NCI-H2196 (cell line): ENCODE results near the gene CIBAR2.

Experiments
- DNase-seq: peaks from one replicate; lab custom pipeline; 2025; ENCODE audit not compliant: unreplicated experiment; lab: John Stamatoyannopoulos, UW

CIBAR2 gene

DNA sequence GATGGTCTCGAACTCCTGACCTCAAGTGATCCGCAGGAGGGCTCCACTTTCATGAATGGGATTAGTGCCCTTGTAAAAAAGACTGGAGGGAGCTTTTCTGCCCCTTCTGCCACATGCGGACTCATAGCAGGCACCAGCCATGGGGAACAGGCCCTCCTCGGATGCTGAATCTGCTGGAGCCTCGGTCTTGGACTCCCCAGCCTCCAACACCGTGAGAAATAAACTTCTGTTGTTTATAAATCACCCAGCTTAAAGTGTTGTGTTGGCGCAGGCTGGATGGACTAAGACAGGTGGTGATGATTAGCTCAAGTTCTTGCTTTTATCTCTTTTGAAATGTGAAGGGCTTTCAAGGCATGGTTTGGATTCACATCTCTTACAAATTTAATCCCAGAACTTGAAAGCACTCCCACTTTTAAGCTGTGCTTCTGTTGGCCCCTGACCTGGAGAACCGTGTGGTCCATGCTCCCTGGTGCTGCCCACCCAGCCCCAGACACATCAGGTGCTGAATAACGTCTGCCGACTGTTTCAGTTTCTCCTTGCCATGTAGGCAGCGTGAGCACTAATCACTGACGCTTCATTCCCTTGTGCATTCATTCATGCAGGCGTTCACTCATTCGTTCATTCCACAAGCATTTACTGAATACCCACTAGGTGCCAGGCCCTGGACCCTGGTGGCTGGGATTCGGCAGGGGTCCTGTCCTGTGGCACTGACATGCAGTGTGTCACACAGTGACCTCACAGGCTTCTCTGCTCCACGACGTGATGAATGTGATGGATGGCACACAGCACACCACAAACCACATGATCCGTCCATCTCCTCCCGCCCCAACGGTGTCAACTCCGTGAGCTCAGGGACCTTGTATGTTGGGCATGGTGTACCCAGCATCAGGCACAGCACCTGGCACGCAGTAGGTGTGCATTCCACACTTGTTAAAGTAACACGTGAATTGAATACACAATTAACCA is 8.9 kb downstream of the CIBAR2 start:
- no peak for DNase-seq

DNA sequence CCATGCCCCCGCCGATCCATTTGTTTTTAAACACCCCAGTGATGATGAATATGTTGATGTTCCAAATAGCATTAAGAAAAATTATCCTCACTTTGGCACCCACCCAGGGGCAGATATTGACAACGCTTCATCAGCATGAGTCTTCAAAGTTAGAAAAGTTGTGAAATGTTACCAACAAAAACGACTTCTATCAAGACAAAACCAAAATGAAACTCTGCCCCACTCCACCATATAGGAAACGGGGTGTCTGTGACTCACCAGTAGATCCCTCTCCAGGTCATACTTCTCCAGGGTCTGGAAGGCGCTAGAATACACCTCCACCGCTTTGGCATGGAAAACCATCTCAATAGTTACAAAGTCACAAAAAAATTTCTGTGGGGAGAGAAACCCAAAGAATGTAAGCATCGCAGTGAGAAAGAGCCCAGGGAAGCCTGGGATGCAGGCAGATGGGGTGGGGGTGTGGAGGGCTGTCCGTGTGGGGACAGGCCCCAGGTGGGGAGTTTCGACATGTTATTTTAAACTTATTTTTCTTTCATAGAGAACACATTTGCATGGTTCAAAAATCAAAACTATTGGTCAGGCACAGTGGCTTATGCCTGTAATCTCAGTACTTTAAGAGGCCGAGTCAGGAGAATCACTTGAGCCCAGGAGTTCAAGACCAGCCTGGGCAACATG is 10.2 kb downstream of the CIBAR2 start:
- DNase-seq: no peak

DNA sequence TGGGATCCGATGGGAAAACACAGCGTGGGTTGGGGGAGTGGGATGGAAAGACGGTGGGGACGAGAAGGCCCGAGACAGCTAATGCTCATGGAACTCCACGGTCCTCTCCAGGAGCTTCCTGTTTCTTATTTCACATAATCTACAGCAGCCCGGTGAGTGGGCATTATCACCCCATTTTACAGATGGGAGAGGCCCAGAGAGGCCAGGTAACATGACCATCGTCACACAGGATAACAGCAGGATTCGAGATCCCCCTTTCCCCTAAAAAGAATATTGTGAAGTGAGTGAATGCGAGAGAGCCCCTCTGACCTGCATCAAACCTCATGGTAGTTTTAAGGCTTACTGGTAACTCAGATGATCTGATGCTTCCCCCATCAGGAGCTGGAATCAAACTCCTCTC is 12.0 kb downstream of the CIBAR2 start:
- no peak for DNase-seq

DNA sequence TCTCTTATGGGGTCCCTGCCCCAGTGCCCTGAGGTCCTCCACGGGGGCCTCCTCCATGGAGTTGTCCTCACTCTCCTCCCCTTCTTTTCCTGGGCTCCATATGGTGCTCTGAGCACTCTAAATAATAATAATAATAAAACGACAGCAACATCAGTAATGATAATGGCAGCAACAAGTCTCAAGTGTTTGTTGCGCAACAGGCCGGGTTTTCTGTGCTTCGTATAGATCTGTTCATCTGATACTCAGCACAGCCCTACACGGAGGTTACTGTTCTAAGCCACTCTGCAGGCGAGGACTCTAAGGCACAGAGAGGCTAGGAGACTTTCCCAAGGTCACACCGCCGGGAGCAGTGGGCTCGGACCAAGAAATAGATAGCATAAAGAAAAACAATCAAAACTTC is 13.7 kb downstream of the CIBAR2 start:
- no peak for DNase-seq

DNA sequence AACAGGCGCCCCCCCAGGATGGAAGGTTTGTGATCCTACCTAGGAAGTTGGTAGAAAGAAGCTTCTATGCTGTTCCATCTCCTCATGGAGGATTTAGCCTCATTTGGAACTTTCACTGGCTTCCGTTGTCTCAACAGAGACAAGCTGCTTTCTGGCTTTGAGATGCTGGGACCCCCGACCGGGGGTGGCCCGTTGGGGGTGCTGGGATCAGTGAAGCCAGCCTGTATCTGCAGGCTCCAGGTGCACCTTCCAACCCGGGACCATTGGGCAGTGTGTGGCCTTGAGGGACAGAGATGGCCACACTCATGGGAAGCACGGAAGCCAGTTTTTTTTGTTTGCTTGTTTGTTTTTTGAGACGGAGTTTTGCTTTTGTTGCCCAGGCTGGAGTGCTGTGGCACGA is 15.4 kb downstream of the CIBAR2 start:
- DNase-seq: no peak

DNA sequence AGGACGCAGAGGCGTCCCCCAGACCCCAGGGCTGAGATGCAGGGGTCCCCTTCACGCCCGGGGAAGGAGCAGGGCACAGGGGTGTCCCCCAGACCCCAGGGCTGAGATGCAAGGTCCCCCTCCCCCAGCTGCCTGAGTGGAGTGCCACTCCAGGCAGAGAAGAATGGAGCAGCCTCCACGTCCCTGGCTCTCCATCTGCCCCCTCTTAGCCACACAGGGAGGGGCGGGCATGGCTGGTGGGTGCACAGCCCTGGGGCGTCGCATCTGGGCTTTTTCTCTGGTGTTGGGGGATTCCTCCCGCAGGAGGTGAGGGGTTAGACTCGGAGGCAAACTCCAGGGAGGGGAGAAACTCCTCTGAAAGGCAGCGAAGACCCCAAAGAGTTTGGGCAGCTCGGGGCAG is 17.5 kb downstream of the CIBAR2 start:
- DNase-seq: no peak

DNA sequence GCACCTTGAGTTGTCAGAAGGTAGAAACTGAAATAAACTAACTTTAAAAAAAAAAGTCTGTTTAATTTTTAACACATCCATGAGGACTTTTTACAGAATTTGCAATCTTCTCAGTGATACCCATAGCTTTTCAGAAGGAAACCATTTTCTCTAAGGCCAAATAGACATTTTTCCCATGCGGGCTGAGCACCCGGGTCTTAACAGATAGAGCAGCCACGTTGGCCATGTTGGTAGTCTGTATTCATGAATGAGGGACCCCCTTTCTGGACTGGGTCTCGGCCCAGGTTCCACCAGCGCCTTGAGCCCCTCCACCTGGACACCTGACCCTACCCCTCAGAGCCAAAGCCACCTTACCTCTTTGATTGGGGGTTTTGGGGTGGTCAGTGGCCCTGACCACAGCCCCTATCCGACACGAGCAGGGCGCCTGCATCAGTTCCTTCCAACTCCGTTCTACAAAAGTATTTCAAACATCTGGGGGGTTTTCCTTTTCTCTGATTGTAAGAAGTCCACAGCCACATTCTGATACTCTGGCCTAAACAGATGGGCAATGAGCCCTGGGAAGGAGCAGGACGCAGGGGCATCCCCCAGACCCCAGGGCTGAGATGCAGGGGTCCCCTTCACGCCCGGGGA is 18.0 kb downstream of the CIBAR2 start:
- no peak for DNase-seq

DNA sequence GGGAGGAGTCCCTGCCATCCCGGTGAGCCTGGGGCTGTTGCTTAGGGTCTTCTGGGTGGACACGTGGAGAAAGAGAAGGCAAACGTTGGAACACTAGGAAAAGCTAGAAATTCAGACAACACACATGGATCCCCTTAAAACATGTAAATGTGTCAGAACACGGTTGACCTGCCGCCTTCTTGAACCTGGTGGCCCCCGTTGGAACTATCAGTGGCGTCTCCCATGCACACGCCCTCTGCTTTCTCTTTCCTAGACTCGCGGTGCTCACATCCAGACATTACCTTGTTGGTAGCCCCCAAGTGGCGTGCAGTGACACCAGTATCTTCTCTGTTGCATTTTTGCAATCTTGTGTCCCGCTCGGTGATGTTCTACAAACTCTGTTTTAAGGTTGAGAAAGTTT is 18.6 kb downstream of the CIBAR2 start:
- no peak for DNase-seq

DNA sequence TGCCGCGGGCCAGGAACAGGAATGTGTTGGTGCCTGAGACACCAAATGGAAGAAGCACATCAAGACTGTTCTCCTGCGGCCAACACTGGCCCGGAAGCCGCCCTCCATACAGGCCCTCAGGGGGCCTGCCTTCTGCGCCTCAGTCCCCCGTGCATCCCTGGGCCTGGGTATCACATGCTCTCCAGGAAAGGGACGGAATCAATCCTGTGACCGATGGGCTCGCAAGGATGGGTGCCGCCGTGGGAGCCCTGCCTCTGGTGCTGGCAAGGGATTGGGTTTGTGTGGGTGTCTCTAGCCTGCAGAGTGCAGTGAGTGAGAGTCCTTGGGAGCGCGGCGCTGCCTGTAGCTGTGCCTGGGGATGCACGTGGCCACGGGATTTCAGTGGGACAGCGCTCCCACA is 19.4 kb downstream of the CIBAR2 start:
- no peak for DNase-seq

DNA sequence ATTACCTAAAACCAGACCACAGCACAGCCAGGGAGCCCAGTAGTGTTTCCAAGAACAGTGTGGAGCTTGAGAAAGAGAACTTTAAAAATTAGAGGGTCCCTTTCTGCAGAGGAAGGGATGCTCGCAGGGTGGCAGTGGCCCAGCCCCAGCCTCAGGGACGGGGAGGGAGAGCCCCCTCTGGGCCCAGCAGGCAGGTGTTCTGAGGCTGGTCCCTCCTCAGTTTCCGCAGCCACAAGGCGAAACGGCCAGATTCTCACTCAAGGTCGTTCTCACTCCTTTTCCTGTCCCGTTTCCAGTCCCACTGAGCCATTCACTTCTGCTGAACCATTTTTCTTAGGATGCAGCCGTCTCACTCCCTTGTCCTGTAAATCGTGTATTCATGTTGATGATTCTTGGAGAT is 20.0 kb downstream of the CIBAR2 start:
- DNase-seq: no peak

DNA sequence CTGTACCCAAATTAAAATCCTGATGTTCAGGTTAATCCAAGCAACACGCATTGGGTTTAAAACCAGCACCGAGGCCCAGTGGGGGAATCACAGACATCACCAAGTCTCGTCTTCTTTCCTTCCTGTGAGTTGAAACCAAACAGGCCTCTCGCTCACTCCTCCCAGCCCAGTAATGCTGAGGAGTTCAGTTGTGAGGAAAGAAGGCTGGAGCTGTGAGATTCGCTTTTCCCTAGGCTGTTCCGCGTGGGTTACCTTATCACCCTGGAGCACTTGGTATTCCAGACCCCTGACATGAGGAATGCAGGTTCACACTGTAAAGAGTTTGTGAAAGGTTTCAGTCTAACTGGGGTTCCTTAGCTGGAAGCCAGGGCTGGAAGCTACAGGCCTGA is 20.8 kb downstream of the CIBAR2 start:
- DNase-seq: no peak

DNA sequence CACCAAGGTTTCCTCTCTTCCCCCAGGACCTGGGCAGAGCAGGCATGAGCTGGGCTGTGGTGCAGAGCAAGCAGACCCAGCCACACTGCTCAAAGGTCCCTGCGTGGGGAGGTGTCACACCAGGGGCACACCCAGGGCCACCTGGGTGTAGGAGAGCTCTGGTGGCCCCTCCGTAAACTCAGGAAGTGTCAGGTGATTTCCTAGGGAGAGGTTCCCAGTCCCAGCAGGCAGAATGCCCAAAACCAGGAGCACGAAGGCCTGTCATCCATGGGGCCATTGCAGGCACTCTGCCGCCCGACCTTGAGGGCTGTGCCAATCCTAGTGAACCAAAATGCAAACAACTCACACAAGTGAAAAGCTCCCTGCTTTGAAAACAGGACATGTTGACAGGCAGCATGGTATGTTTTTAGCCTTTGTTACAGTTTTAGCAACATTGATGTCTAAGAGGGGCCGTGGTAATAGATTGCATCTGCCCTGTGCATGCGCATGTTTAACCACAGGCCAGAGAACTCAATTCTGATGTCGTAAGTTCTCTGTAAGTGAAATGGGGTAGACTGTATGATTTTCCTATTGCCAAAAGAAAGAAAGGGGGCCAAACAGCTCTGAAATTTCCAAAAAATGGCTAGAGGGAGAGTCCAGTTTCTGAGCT is 21.3 kb downstream of the CIBAR2 start:
- no peak for DNase-seq

DNA sequence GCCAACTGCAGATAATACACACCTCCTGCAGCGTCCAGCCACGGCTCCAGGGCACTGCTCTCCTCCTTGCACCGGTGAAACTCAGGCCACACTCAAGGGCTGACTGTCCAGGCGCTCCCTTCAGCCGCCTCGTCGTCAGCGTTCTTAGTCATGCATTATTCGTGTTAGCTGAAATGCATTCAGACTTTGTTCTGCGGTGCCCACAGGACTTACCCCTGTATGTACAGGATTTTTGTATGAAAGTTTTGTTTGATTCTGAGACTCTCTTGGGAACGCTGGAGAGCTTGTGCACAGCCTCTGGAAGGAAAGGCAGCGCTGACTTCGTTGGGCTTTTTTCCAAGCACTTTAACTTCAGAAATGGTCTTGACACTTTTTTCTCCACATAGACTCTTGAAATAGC is 22.1 kb downstream of the CIBAR2 start:
- DNase-seq: no peak

DNA sequence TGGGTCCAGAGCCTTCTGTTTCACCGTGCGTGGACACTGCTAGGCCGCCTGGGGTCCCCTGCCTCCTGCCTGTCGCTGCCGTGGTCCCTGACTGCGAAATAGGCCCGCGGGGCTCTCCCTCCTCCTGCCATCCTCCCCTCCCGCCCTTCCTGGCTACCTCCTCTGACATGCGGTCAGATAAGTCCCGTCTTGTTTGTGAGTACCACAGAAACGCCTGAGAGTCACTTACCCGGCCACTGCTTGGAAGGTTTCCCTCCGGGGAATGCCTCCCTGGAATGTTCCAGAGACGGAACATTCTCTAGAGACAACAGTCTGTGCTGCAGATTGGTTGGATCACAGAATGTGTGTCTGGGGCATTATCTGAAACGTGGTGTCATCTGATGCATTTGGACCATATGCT is 22.7 kb downstream of the CIBAR2 start:
- DNase-seq: no peak

DNA sequence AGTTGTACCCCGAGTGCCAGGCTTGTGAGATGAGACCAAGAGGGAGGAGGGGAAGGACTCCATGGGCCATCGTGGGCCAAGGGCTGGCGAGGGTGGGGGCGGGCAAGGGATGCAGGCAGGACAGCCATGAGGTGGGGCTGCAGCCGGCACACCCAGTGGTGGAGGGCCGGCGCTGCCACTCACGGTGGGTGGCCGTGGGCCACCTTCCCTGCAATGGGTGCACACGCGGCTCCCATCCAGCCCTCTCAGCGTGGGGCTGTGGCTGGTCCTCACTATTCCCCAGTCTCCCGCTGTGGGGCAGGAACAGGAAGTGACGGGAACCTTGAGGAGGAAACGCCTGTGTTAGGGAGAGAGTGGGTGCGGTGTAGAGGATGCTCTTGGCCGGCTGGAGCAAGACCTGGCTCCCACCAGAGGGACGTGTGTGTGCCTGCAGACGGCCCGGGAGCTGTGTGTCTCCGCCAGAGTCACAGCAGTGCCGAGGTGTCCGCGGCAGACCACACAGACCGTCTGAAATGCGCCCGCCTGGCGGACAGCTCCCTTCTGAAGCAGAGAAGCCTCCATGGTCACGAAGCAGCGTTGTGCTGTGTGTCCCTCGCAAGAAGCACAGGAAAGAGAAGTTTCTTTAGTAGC is 23.6 kb downstream of the CIBAR2 start:
- no peak for DNase-seq

DNA sequence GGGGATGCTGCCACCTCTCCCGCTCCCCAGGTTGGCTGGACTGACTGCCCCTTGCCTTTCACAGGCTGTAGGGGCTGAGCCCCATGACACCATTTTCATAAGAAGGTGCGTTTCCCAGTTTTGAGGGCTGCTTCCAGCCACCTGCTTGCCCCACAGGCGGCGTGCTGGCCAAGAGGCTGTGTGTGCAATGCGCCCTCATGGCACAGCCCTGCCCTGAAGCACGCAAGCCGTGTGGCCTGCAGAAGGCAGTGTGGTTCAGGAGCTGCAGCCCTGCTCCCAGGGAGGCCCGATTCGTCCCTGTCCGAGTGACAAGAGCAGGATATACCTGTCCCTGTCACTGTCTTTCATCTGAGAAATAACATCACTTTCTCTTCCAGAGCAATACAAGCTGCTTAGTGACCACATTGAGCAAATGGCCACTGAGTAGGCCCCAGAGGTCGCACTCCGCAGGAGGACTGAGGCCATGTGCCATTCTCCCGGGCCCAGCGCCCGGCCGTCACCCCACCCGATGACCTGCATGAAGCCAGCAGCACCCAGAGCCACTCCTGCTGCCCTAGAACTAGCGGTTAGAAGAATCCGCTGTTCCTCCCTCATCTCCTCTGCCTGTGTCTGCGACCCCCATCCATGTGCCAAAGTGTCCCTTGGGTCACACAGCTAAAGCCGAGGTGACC is 24.2 kb downstream of the CIBAR2 start:
- no peak for DNase-seq

DNA sequence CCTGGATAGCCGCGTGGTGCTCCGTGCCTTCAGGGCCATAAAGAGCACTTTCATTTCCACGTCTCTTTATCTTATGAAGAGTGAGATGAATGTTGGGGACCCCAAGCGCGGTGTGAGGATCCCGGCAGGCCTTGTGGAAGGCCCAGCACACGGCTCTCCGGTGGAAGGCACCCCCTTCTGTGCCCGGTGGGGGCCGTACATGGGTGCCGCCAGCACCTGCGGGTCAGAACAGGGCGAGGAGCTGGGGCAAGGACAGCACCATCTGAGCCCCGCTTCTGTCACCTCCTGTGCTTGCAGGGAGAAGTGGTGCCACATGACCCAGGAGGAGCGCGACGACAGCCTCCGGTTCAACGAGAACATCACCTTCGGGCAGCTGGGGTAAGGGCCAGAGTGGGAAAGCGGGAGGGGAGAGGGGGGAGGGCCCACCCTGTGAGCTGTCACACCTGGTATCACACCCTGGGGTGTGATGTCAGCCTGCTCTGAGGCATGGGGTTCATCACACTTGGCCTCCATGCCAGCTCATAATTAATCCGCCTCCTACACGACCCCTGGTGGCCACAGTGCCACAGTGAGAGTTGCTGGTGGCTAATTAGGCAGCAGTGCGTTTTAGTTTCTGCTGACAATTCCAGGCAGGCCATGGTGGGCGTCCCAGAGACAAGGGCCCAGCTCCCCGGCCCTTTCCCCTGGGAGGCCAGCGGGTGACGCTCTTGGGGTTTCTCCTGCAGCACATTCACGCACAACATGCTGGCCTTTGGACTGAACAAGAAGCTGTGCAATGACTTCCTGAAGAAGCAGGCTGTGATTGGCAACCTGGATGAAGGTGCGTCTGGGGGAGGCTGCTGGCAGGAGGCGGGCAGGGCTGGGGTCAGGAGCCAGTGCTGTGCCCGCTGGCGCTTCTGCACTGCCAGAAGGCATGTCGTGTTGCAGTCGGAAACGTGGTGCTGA is 25.7 kb downstream of the CIBAR2 start:
- peak; percentile 21 for DNase-seq

DNA sequence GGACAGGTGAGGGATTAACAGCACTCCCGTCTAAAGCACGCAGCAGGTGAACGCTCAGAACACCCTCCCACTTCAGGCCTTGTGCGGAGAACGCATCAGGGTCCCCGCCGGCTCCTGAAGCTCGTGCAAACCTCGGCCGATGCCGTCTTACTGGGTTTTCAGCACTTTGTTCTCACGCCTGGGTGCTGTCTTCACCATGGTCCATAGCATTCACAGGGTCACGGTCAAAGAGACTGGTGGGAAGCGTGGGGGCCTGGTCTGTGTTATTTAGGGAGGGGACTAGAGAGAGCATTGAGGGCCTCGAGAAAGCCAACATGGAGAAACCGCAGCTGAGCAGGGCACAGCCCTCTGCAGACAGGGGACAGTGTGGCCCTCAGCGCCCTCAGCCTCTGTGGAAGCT is 26.6 kb downstream of the CIBAR2 start:
- no peak for DNase-seq

DNA sequence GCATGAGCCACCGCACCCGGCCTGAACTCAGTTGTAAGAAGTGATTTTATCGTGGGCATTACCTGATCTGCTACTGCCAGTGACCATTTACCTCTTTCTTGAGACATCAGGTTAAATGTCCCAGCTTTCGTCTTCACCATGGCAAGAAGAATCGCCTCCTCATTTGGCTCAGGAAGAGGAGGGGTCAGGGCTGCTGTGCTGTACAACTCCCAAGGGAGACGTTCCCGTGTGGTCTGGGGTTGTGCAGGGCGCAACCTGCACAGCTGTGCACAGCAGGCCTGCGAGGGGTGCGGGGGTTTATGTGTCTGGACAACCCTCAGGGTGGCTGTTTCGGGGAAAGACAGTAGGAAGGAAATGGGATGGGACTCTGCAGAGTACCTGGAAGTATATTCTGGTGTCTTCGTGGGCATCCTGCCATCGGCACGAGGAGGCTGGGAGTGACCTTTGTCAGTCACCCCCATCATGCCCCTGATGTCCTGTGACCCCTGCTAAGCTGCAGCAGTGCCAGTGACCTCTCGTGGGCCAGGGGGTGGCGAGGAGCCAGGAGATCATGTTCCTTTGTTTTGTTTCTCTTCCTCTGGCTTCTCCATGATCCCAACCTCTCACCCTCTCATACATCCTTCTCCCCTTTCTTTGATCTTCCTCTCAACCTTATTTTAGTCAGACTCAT is 27.3 kb downstream of the CIBAR2 start:
- no peak for DNase-seq
